Measurements from ENCODE around the gene IGFBP4.

DNA sequence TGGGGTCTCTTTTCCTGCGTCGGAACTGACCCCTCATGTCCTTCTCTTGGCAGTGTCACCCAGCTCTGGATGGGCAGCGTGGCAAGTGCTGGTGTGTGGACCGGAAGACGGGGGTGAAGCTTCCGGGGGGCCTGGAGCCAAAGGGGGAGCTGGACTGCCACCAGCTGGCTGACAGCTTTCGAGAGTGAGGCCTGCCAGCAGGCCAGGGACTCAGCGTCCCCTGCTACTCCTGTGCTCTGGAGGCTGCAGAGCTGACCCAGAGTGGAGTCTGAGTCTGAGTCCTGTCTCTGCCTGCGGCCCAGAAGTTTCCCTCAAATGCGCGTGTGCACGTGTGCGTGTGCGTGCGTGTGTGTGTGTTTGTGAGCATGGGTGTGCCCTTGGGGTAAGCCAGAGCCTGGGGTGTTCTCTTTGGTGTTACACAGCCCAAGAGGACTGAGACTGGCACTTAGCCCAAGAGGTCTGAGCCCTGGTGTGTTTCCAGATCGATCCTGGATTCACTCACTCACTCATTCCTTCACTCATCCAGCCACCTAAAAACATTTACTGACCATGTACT, 13.2 kb downstream of the IGFBP4 start:
- TF ChIP-seq, protein P1, sequence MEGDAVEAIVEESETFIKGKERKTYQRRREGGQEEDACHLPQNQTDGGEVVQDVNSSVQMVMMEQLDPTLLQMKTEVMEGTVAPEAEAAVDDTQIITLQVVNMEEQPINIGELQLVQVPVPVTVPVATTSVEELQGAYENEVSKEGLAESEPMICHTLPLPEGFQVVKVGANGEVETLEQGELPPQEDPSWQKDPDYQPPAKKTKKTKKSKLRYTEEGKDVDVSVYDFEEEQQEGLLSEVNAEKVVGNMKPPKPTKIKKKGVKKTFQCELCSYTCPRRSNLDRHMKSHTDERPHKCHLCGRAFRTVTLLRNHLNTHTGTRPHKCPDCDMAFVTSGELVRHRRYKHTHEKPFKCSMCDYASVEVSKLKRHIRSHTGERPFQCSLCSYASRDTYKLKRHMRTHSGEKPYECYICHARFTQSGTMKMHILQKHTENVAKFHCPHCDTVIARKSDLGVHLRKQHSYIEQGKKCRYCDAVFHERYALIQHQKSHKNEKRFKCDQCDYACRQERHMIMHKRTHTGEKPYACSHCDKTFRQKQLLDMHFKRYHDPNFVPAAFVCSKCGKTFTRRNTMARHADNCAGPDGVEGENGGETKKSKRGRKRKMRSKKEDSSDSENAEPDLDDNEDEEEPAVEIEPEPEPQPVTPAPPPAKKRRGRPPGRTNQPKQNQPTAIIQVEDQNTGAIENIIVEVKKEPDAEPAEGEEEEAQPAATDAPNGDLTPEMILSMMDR (conservative IDR thresholded peaks at IDR 0.05 in 1 of 2, IDR thresholded peaks at IDR 0.05 in 1 of 2; ENCODE audit: low read depth in 1 of 2, low read length in 2 of 2) = no peak
- no peak for TF ChIP-seq EZH2 (IDR thresholded peaks at IDR 0.05; ENCODE audit: low read length, missing control alignments)
